HCT116 (cell line): Measurements from ENCODE around the gene FAM13A.

Experiments used
- CEBPB ChIP-seq: IDR thresholded peaks from 2 replicates; pipeline ENCODE4 v1.6.1; 2012; ENCODE audit warnings: low read depth
- EGR1 ChIP-seq: IDR thresholded peaks from 2 replicates; pipeline ENCODE4 v1.6.1; 2012; ENCODE audit warnings: low read depth
- EZH2 ChIP-seq: fragments of 200-600 bp; sonication (generic); IDR thresholded peaks from 2 replicates; pipeline ENCODE4 v1.6.1; 2017; ENCODE audit warnings: antibody characterized with exemption, mixed run types
- EZH2phosphoT487 ChIP-seq: fragments of 200-600 bp; IDR thresholded peaks from 2 replicates; pipeline ENCODE4 v1.6.1; 2018; ENCODE audit warnings: antibody characterized with exemption, borderline replicate concordance
- POLR2A ChIP-seq: IDR thresholded peaks from 2 replicates; pipeline ENCODE4 v1.7.0; 2011; ENCODE audit warnings: borderline replicate concordance; ENCODE audit not compliant: insufficient read depth, insufficient read length; ENCODE audit errors: extremely low read depth
- POLR2AphosphoS5 ChIP-seq: IDR thresholded peaks from 2 replicates; pipeline ENCODE4 v1.6.1; 2011; ENCODE audit warnings: mild to moderate bottlenecking, low read depth, low read length, moderate library complexity
- RAD21 ChIP-seq: IDR thresholded peaks from 2 replicates; pipeline ENCODE4 v1.6.1; 2012; ENCODE audit warnings: low read depth, mild to moderate bottlenecking
- TF ChIP-seq, protein P1 (sequence below), 3 experiments: fragments of 200-600 bp in 1 of 3; sonication (generic) in 1 of 3; IDR thresholded peaks in 2 of 3; conservative IDR thresholded peaks in 1 of 3; 2 replicates each; pipeline ENCODE4 v1.5.1; 2012 to 2017; ENCODE audit warnings: low read depth in 2 of 3, low read length in 2 of 3, antibody characterized with exemption in 1 of 3, borderline replicate concordance in 1 of 3, control low read depth in 1 of 3, mild to moderate bottlenecking in 1 of 3, mixed read lengths in 1 of 3, mixed run types in 1 of 3, moderate library complexity in 1 of 3; ENCODE audit not compliant: insufficient read depth in 1 of 3
- TF ChIP-seq, protein P2 (sequence below): IDR thresholded peaks from 2 replicates; pipeline ENCODE4 v1.6.1; 2012

DNA sequence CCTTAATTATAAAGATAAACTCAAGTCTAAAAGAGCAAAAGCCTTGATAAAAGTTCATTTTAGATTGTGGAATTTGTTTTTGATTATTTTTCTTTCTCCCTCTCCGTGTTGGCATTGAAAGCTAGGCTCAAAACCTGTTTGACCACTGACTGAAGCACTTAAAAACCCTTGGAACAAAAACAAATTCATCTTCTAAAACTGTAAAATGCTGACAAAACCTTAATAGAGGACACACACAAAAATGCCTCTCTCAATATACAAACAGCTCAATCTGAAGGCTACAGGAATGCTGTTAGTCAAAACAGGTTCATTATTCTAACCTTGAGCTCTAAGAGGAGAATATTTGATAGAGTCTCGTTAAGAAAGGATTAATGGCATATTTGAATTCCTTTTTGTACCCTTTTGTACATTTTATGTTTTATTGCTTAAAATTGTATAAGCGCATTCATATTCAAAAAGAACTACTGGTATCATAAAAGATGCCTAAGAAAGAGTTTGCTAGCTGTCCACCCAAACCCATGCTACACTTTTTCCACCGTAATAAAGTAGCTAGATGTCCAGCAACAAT lies 285.0 kb downstream of the FAM13A start:
- TF ChIP-seq CEBPB: no peak
- no peak for TF ChIP-seq POLR2A
- TF ChIP-seq, protein P1, sequence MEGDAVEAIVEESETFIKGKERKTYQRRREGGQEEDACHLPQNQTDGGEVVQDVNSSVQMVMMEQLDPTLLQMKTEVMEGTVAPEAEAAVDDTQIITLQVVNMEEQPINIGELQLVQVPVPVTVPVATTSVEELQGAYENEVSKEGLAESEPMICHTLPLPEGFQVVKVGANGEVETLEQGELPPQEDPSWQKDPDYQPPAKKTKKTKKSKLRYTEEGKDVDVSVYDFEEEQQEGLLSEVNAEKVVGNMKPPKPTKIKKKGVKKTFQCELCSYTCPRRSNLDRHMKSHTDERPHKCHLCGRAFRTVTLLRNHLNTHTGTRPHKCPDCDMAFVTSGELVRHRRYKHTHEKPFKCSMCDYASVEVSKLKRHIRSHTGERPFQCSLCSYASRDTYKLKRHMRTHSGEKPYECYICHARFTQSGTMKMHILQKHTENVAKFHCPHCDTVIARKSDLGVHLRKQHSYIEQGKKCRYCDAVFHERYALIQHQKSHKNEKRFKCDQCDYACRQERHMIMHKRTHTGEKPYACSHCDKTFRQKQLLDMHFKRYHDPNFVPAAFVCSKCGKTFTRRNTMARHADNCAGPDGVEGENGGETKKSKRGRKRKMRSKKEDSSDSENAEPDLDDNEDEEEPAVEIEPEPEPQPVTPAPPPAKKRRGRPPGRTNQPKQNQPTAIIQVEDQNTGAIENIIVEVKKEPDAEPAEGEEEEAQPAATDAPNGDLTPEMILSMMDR (IDR thresholded peaks at IDR 0.05 in 2 of 3, conservative IDR thresholded peaks at IDR 0.05 in 1 of 3; ENCODE audit: borderline replicate concordance in 1 of 3, insufficient read depth in 1 of 3, low read depth in 2 of 3, low read length in 2 of 3): no peak
- TF ChIP-seq, protein P2, sequence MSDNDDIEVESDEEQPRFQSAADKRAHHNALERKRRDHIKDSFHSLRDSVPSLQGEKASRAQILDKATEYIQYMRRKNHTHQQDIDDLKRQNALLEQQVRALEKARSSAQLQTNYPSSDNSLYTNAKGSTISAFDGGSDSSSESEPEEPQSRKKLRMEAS: no peak
- TF ChIP-seq POLR2AphosphoS5: no peak
- no peak for TF ChIP-seq RAD21
- TF ChIP-seq EGR1: no peak
- no peak for TF ChIP-seq EZH2phosphoT487
- TF ChIP-seq EZH2: no peak
